HepG2 (cell line): Measurements from ENCODE around the gene NES. TPM values are rescaled to one million over a fixed set of nuclear protein-coding genes. Genes with fewer than 3 reads are reported as not detected.

Source experiments
- ATAC-seq: fragments of 200-7000 bp; cut with Tn5 transposase; 3 replicates; pipeline ENCODE4 v1.9.1; 2020; ENCODE audit warnings: mild to moderate bottlenecking, moderate library complexity
- BruUV-seq: library from RNA; stranded (reverse); fragments of 400-500 nt; replicated peaks from 2 replicates; lab custom pipeline; 2021; lab: Mats Ljungman, UMichigan
- CTCF ChIA-PET: fragments of 300-600 bp; formaldehyde crosslinking; extraction: SDS; loops from one replicate; lab custom pipeline; 2021; ENCODE audit warnings: low total read pairs, inconsistent platforms, low intra/inter-chr PET ratio; lab: Yijun Ruan, JAX
- POLR2A ChIA-PET: fragments of 350-600 bp; sonication (Branson Sonifier 250); formaldehyde crosslinking; loops from one replicate; lab custom pipeline; 2020; ENCODE audit warnings: antibody characterized with exemption, inconsistent platforms; lab: Yijun Ruan, JAX
- DNase-seq: peaks from one replicate; pipeline ENCODE4 v3.0.0-alpha.2; 2015; ENCODE audit warnings: low spot score
- FAIRE-seq: peaks from 3 replicates; lab custom pipeline; 2011; peaks lifted over from hg19 to GRCh38; lab: Jason Lieb, UNC
- H2AFZ ChIP-seq: one replicate; pipeline ENCODE4 v1.6.1; 2011; ENCODE audit warnings: low read length, inconsistent platforms
- H3K27ac ChIP-seq: fragments of 300-600 bp; 3 replicates; pipeline ENCODE4 v1.8.0; 2011; ENCODE audit warnings: mixed run types, mild to moderate bottlenecking, mixed read lengths, low read length, inconsistent platforms; ENCODE audit not compliant: insufficient read depth; ENCODE audit errors: extremely low read length
- H3K27me3 ChIP-seq, 2 experiments: fragments of 200-600 bp in 1 of 2; 2 replicates in 1 of 2; 3 replicates in 1 of 2; pipeline versions ENCODE4 v1.6.0 to v1.8.0; 2011; ENCODE audit warnings: low read length in 2 of 2, mild to moderate bottlenecking in 2 of 2, moderate library complexity in 2 of 2, inconsistent platforms in 1 of 2; ENCODE audit not compliant: insufficient read depth in 2 of 2, control insufficient read depth in 1 of 2
- H3K36me3 ChIP-seq, 2 experiments: fragments of 200-600 bp in 1 of 2; replicated peaks in 1 of 2; 2 replicates in 1 of 2; 3 replicates in 1 of 2; pipeline versions ENCODE4 v1.5.1 to v1.8.0; 2011; ENCODE audit warnings: low read length in 2 of 2, inconsistent platforms in 1 of 2; ENCODE audit not compliant: insufficient read depth in 2 of 2, control insufficient read depth in 1 of 2
- H3K4me1 ChIP-seq: 2 replicates; pipeline ENCODE4 v1.5.1; 2012; ENCODE audit warnings: low read length, inconsistent platforms; ENCODE audit not compliant: insufficient read depth
- H3K4me2 ChIP-seq: 2 replicates; pipeline ENCODE4 v1.6.0; 2011; ENCODE audit warnings: low read depth, low read length, inconsistent platforms
- H3K4me3 ChIP-seq, 3 experiments: fragments of 200-600 bp in 1 of 3; sonication (generic), shearing (Covaris generic) in 1 of 3; replicated peaks in 1 of 3; 2 replicates each; pipeline ENCODE4 v1.5.1; 2011 to 2016; ENCODE audit warnings: low read length in 3 of 3, inconsistent platforms in 2 of 3, low read depth in 2 of 3, mild to moderate bottlenecking in 2 of 3, control low read depth in 1 of 3, mixed read lengths in 1 of 3; ENCODE audit not compliant: insufficient read depth in 1 of 3
- H3K79me2 ChIP-seq: one replicate; pipeline ENCODE4 v1.6.1; 2011; ENCODE audit warnings: low read length, inconsistent platforms; ENCODE audit not compliant: insufficient read depth
- H3K9ac ChIP-seq: 2 replicates; pipeline ENCODE4 v1.6.0; 2011; ENCODE audit warnings: mild to moderate bottlenecking, low read depth, low read length, inconsistent platforms; ENCODE audit not compliant: insufficient read depth
- H3K9me3 ChIP-seq: 2 replicates; pipeline ENCODE4 v1.5.1; 2012; ENCODE audit warnings: mild to moderate bottlenecking, low read length
- H4K20me1 ChIP-seq: 2 replicates; pipeline ENCODE4 v1.6.0; 2011; ENCODE audit warnings: inconsistent platforms, mild to moderate bottlenecking, low read length, moderate library complexity; ENCODE audit not compliant: insufficient read depth
- ATF3 ChIP-seq: sonication (generic); formaldehyde crosslinking; IDR thresholded peaks from 2 replicates; pipeline ENCODE4 v1.4.0; 2020; ENCODE audit warnings: missing genetic modification reagents
- DNMT3B ChIP-seq: conservative IDR thresholded peaks from 2 replicates; pipeline ENCODE4 v1.6.1; 2016; ENCODE audit warnings: missing biosample characterization, control low read depth
- POLR2A ChIP-seq, 2 experiments: IDR thresholded peaks; 2 replicates each; pipeline ENCODE4 v1.6.1; 2011; ENCODE audit warnings: low read depth in 2 of 2, low read length in 2 of 2, mild to moderate bottlenecking in 1 of 2, moderate library complexity in 1 of 2; ENCODE audit not compliant: insufficient read depth in 1 of 2
- POLR2G ChIP-seq: fragments of 200-400 bp; formaldehyde crosslinking; IDR thresholded peaks from 2 replicates; pipeline ENCODE4 v1.6.1; 2018; ENCODE audit warnings: mild to moderate bottlenecking, low read depth, low read length, moderate library complexity
- TFDP2 ChIP-seq: sonication (generic); formaldehyde crosslinking; IDR thresholded peaks from 2 replicates; pipeline ENCODE4 v1.4.0; 2020; ENCODE audit warnings: missing genetic modification reagents
- ZBTB21 ChIP-seq: sonication (generic); formaldehyde crosslinking; IDR thresholded peaks from 2 replicates; pipeline ENCODE4 v1.4.0; 2020; ENCODE audit warnings: missing genetic modification reagents
- ZMYM3 ChIP-seq: sonication (generic); formaldehyde crosslinking; IDR thresholded peaks from 2 replicates; pipeline ENCODE4 v1.5.1; 2020; ENCODE audit warnings: mild to moderate bottlenecking, missing genetic modification reagents
- ZNF280B ChIP-seq: sonication (generic); formaldehyde crosslinking; IDR thresholded peaks from 2 replicates; pipeline ENCODE4 v1.5.0; 2020; ENCODE audit warnings: missing genetic modification reagents, mild to moderate bottlenecking, borderline replicate concordance
- WGBS: methylation state at CpG from one replicate; pipeline ENCODE4 v1.1.6; 2017; ENCODE audit warnings: low lambda C conversion rate; 5-methylcytosine and 5-hydroxymethylcytosine counted together
- in situ Hi-C: cut with HindIII; loops from 2 replicates; pipeline ENCODE4 v1.10.0; 2017; ENCODE audit warnings: low pct_unique_long_range_greater_than_20kb; ENCODE audit not compliant: extremely low pct_ligation_motif_present
- intact Hi-C: fragments of 100-400 bp; cut with micrococcal nuclease; formaldehyde crosslinking; loops from one replicate; pipeline ENCODE4 v1.10.0; 2022; ENCODE audit not compliant: unreplicated experiment
- polyA plus RNA-seq, 8 experiments: library from polyadenylated mRNA; depleted of rRNA in 3 of 8; stranded (reverse) in 7 of 8; unstranded in 1 of 8; fragments of >200 nt; fragmentation: Illumina TruSeq in 4 of 8; extraction: Trizol in 4 of 8; gene quantifications; 2 replicates each; pipeline versions ENCODE4 v1.2.1 to v1.2.3, GENCODE V29; 2011 to 2016; ENCODE audit warnings: low read depth in 4 of 8, missing spikeins in 1 of 8, mixed read lengths in 1 of 8; ENCODE audit not compliant: insufficient read depth in 1 of 8
- total RNA-seq, 5 experiments: library from RNA; depleted of rRNA; stranded (reverse); fragments of >200 nt; fragmentation: Illumina TruSeq; extraction: Trizol; gene quantifications; 2 replicates each; pipeline ENCODE4 v1.2.3, GENCODE V29; 2016; ENCODE audit warnings: low read depth in 1 of 5

Gene NES
- total and polyA plus RNA-seq, 2 of the 13 experiments (the other 11 are each of a cell fraction or from before 2014, with no cell fraction given): 1.7 to 16.6 TPM

GRCh38 chr1:156645056-156645455, 32.2 kb downstream of the NES start (continued):
- no peak for TF ChIP-seq TFDP2

- intact Hi-C loops: no loop called here
- no peaks in the 10 kb centered on the region for H3K27me3 ChIP-seq
- no peak overlapping the region for H3K9ac ChIP-seq
- H3K27ac ChIP-seq: no peak overlapping the region
- no peak overlapping the region for H3K4me3 ChIP-seq
- no peaks in the 10 kb centered on the region for H3K9me3 ChIP-seq
- DNase-seq (no peak), ATAC-seq (no peak)
- TF ChIP-seq ZNF280B (no peak), POLR2G (peak; percentile 12; the same call in 1 of the 2 replicates), ATF3 (CRISPR knock-in tag) (no peak), ZMYM3 (peak; percentile 73), POLR2A (IDR thresholded peaks at IDR 0.05; ENCODE audit: insufficient read depth in 1 of 2, low read depth in 2 of 2, low read length in 2 of 2) (peak; percentile 30 to 40; a peak in 1 of 4 replicates), DNMT3B (CRISPR knock-in tag) (no peak), ZBTB21 (CRISPR knock-in tag) (no peak)
- TF ChIP-seq, all 625 proteins: peak for 3
- H3K36me3 ChIP-seq: peaks cover 0 to 8% of the 10 kb centered on the region in 2 experiments; a peak in 2 of 5 replicates
- H3K4me2 ChIP-seq: no peak overlapping the region
- POLR2A ChIA-PET: no interaction called here
- no peak overlapping the region for H2AFZ ChIP-seq
- WGBS: 92% methylated on average over 1 of the region's 1 CpG
- H3K4me1 ChIP-seq: peaks cover 5% of the 10 kb centered on the region
- H4K20me1 ChIP-seq: peaks cover 43% of the 10 kb centered on the region
- FAIRE-seq: no peak
- BruUV-seq: TSS peak; percentile 34
- CTCF ChIA-PET: no interaction called here
- in situ Hi-C loops: no loop called here
- H3K79me2 ChIP-seq: no peaks in the 10 kb centered on the region
These were observed 32.6 kb downstream of the NES start for GRCh38 chr1:156644640-156645039.
